Gastroesophageal sphincter (tissue), 3 donors: ENCODE data around the gene SLC18A3.

Experiments used
- CTCF ChIP-seq, 4 experiments: fragments of 200-600 bp in 2 of 4; fragments of 450-650 bp in 2 of 4; sonication (generic) in 1 of 4; IDR thresholded peaks; one replicate each; pipeline ENCODE4 v1.5.1; 2017 to 2019; ENCODE audit warnings: antibody characterized with exemption in 4 of 4, mild to moderate bottlenecking in 2 of 4, moderate library complexity in 2 of 4
- POLR2AphosphoS5 ChIP-seq: sonication (generic); formaldehyde crosslinking; IDR thresholded peaks from one replicate; pipeline ENCODE4 v1.6.1; 2017; ENCODE audit warnings: antibody characterized with exemption

GRCh38 chr10:49560526-49560925 is 49.6 kb upstream of the SLC18A3 start:
- TF ChIP-seq CTCF (IDR thresholded peaks at IDR 0.05) (no peak), POLR2AphosphoS5 (no peak)
